GM23338 (cell line): ENCODE data around the gene ANKS1B. TPM values are rescaled to one million over a fixed set of nuclear protein-coding genes. Genes with fewer than 3 reads are reported as not detected.

Source experiments
- ATAC-seq: fragments of 200-7000 bp; cut with Tn5 transposase; 3 replicates; pipeline ENCODE4 v1.9.1; 2020
- DNase-seq: peaks from one replicate; pipeline ENCODE4 v3.0.0-alpha.2; 2015; ENCODE audit warnings: low spot score
- H2AFZ ChIP-seq: fragments of 200-600 bp; sonication (generic); 2 replicates; pipeline ENCODE4 v1.8.0; 2016; ENCODE audit warnings: antibody characterized with exemption, mild to moderate bottlenecking, moderate library complexity
- H3F3A ChIP-seq: fragments of 200-600 bp; sonication (generic); replicated peaks from 2 replicates; pipeline ENCODE4 v1.8.0; 2017; ENCODE audit warnings: antibody characterized with exemption, mixed run types, low read depth
- H3K27ac ChIP-seq: fragments of 200-600 bp; sonication (generic); 2 replicates; pipeline ENCODE4 v1.6.1; 2016; ENCODE audit warnings: low read depth
- H3K27me3 ChIP-seq: fragments of 200-600 bp; sonication (generic); 2 replicates; pipeline ENCODE4 v1.8.0; 2016; ENCODE audit warnings: mild to moderate bottlenecking, mixed run types, moderate library complexity; ENCODE audit not compliant: insufficient read depth
- H3K36me3 ChIP-seq: fragments of 200-600 bp; sonication (generic); 2 replicates; pipeline ENCODE4 v1.8.0; 2016; ENCODE audit warnings: mild to moderate bottlenecking; ENCODE audit not compliant: insufficient read depth
- H3K4me1 ChIP-seq: fragments of 200-600 bp; sonication (generic); 2 replicates; pipeline ENCODE4 v1.8.0; 2016; ENCODE audit warnings: mild to moderate bottlenecking, moderate library complexity; ENCODE audit not compliant: insufficient read depth
- H3K4me2 ChIP-seq: fragments of 200-600 bp; sonication (generic); 2 replicates; pipeline ENCODE4 v1.7.1; 2017; ENCODE audit warnings: mixed run types
- H3K4me3 ChIP-seq: fragments of 200-600 bp; sonication (generic); 2 replicates; pipeline ENCODE4 v1.6.1; 2016; ENCODE audit warnings: mixed run types
- H3K79me2 ChIP-seq: fragments of 200-600 bp; sonication (generic); replicated peaks from 2 replicates; pipeline ENCODE4 v1.8.0; 2017; ENCODE audit warnings: mild to moderate bottlenecking; ENCODE audit not compliant: insufficient read depth
- H3K9me2 ChIP-seq: fragments of 200-600 bp; sonication (generic); 2 replicates; pipeline ENCODE4 v1.8.0; 2017; ENCODE audit not compliant: insufficient read depth
- H4K20me1 ChIP-seq: fragments of 200-600 bp; sonication (generic); replicated peaks from 2 replicates; pipeline ENCODE4 v1.8.0; 2017; ENCODE audit warnings: mild to moderate bottlenecking; ENCODE audit not compliant: insufficient read depth
- H3K27ac Mint-ChIP-seq: 2 replicates; pipeline ENCODE4 v1.8.0; 2020; ENCODE audit warnings: inconsistent platforms, mild to moderate bottlenecking, moderate library complexity, mixed read lengths
- H3K27me3 Mint-ChIP-seq: 3 replicates; pipeline ENCODE4 v1.8.0; 2022; ENCODE audit warnings: low read depth, mild to moderate bottlenecking, moderate library complexity, mixed read lengths, inconsistent platforms; ENCODE audit not compliant: insufficient read depth, poor library complexity
- H3K36me3 Mint-ChIP-seq: 3 replicates; pipeline ENCODE4 v1.8.0; 2021; ENCODE audit warnings: low read depth, mild to moderate bottlenecking, inconsistent platforms, moderate library complexity, mixed read lengths
- H3K4me1 Mint-ChIP-seq: 3 replicates; pipeline ENCODE4 v1.8.0; 2020; ENCODE audit warnings: mild to moderate bottlenecking, inconsistent platforms, mixed read lengths
- H3K4me3 Mint-ChIP-seq: 3 replicates; pipeline ENCODE4 v1.8.0; 2021; ENCODE audit warnings: moderate library complexity, mild to moderate bottlenecking, inconsistent platforms, mixed read lengths
- H3K9me3 Mint-ChIP-seq: 3 replicates; pipeline ENCODE4 v1.8.0; 2020; ENCODE audit warnings: moderate library complexity, mild to moderate bottlenecking, inconsistent platforms, mixed read lengths
- CREB1 ChIP-seq: fragments of 250-450 bp; sonication (Bioruptor Pico); IDR thresholded peaks from 2 replicates; pipeline ENCODE4 v1.5.0; 2020; ENCODE audit warnings: low read depth, mild to moderate bottlenecking, moderate library complexity
- CTCF ChIP-seq, 2 experiments: fragments of 200-600 bp in 1 of 2; sonication (generic) in 1 of 2; conservative IDR thresholded peaks; 2 replicates each; pipeline versions ENCODE4 v1.5.1 to v1.6.1; 2016 to 2017; ENCODE audit warnings: antibody characterized with exemption in 2 of 2, low read depth in 2 of 2, mild to moderate bottlenecking in 2 of 2, moderate library complexity in 1 of 2
- ETS1 ChIP-seq: IDR thresholded peaks from 2 replicates; pipeline ENCODE4 v1.6.1; 2016; ENCODE audit warnings: antibody characterized with exemption
- EZH2 ChIP-seq: fragments of 200-600 bp; sonication (generic); IDR thresholded peaks from one replicate; pipeline ENCODE4 v1.8.0; 2017; ENCODE audit warnings: antibody characterized with exemption, mild to moderate bottlenecking, low read depth; ENCODE audit not compliant: unreplicated experiment
- EZH2phosphoT487 ChIP-seq: fragments of 200-600 bp; sonication (generic); IDR thresholded peaks from one replicate; pipeline ENCODE4 v1.8.1; 2018; ENCODE audit warnings: antibody characterized with exemption; ENCODE audit not compliant: unreplicated experiment
- JUNB ChIP-seq: IDR thresholded peaks from one replicate; pipeline ENCODE4 v1.6.1; 2016; ENCODE audit warnings: antibody characterized with exemption; ENCODE audit not compliant: unreplicated experiment
- NANOG ChIP-seq: IDR thresholded peaks from 2 replicates; pipeline ENCODE4 v1.6.1; 2016; ENCODE audit warnings: antibody characterized with exemption, borderline replicate concordance
- POLR2AphosphoS5 ChIP-seq: IDR thresholded peaks from 2 replicates; pipeline ENCODE4 v1.6.1; 2016; ENCODE audit warnings: antibody characterized with exemption, low read depth
- REST ChIP-seq: IDR thresholded peaks from one replicate; pipeline ENCODE4 v1.6.1; 2018; ENCODE audit warnings: antibody characterized with exemption; ENCODE audit not compliant: unreplicated experiment
- STAT1 ChIP-seq: IDR thresholded peaks from one replicate; pipeline ENCODE4 v1.6.1; 2016; ENCODE audit warnings: antibody characterized with exemption; ENCODE audit not compliant: unreplicated experiment
- ZNF114 ChIP-seq: fragments of 250-450 bp; sonication (Bioruptor Pico); IDR thresholded peaks from 2 replicates; pipeline ENCODE4 v1.5.0; 2020; ENCODE audit warnings: mild to moderate bottlenecking, moderate library complexity
- ZNF331 ChIP-seq: fragments of 250-450 bp; sonication (Bioruptor Pico); IDR thresholded peaks from 2 replicates; pipeline ENCODE4 v1.5.0; 2020; ENCODE audit warnings: low read depth, mild to moderate bottlenecking, moderate library complexity
- ZNF462 ChIP-seq: fragments of 250-450 bp; sonication (Bioruptor Pico); IDR thresholded peaks from 2 replicates; pipeline ENCODE4 v1.5.0; 2020; ENCODE audit warnings: mild to moderate bottlenecking, moderate library complexity
- polyA plus RNA-seq: library from polyadenylated mRNA; unstranded; fragments of >200 nt; fragmentation: Nextera tagmentation; extraction: Ambion mirVana; gene quantifications from 2 replicates; pipeline ENCODE4 v1.2.1, GENCODE V29; 2016
- total RNA-seq: library from RNA; depleted of rRNA; stranded (reverse); fragments of >200 nt; shearing (Covaris generic); gene quantifications from 2 replicates; pipeline ENCODE4 v1.2.3, GENCODE V29; 2014

Gene ANKS1B
- total and polyA plus RNA-seq, 2 experiments from 2014 or later = 4.3 to 5.8 TPM

GRCh38 chr12:99176871-99177270, 807.9 kb downstream of the ANKS1B start:
- H3K79me2 ChIP-seq = no peaks in the 10 kb centered on the region
- no peak overlapping the region for H2AFZ ChIP-seq
- H3K4me1 Mint-ChIP-seq = no peaks in the 10 kb centered on the region
- no peak overlapping the region for H3K4me3 ChIP-seq
- no peaks in the 10 kb centered on the region for H3K36me3 Mint-ChIP-seq
- H3K9me3 Mint-ChIP-seq = no peaks in the 10 kb centered on the region
- no peaks in the 10 kb centered on the region for H3K27me3 Mint-ChIP-seq
- no peak overlapping the region for H3K27ac ChIP-seq
- ATAC-seq (no peak), DNase-seq (no peak)
- no peak overlapping the region for H3K4me3 Mint-ChIP-seq
- no peak overlapping the region for H3K4me2 ChIP-seq
- no peaks in the 10 kb centered on the region for H3K9me2 ChIP-seq
- peak overlapping the region; percentile 55; the same call in 1 of the 2 replicates for H3K27ac Mint-ChIP-seq
- H3K27me3 ChIP-seq = no peaks in the 10 kb centered on the region
- no peaks in the 10 kb centered on the region for H3K36me3 ChIP-seq
- TF ChIP-seq POLR2AphosphoS5 (no peak), JUNB (no peak), EZH2 (no peak), CREB1 (CRISPR knock-in tag) (no peak), REST (no peak), STAT1 (no peak), ZNF462 (CRISPR knock-in tag) (no peak), ZNF114 (no peak), EZH2phosphoT487 (no peak), NANOG (no peak), ETS1 (no peak), ZNF331 (no peak), CTCF (conservative IDR thresholded peaks at IDR 0.05; ENCODE audit: low read depth in 2 of 2) (no peak)
- H4K20me1 ChIP-seq = no peaks in the 10 kb centered on the region
- no peaks in the 10 kb centered on the region for H3K4me1 ChIP-seq
- H3F3A ChIP-seq = no peaks in the 10 kb centered on the region
